HepG2 (cell line): ENCODE data around the gene ZNF490. TPM values are rescaled to one million over a fixed set of nuclear protein-coding genes. Genes with fewer than 3 reads are reported as not detected.
A peak's percentile ranks its signal among the peaks of the same experiment; 100 is the strongest.

Experiments used
- ARNTL ChIP-seq: sonication (generic); formaldehyde crosslinking; IDR thresholded peaks from 2 replicates; pipeline ENCODE4 v1.4.0; 2020; ENCODE audit warnings: mild to moderate bottlenecking, missing genetic modification reagents
- CENPT ChIP-seq: sonication (generic); formaldehyde crosslinking; IDR thresholded peaks from 2 replicates; pipeline ENCODE4 v1.8.0; 2022; ENCODE audit warnings: low read depth, mild to moderate bottlenecking, moderate library complexity, missing genetic modification reagents
- EP300 ChIP-seq, 3 experiments: sonication (generic) in 1 of 3; formaldehyde crosslinking in 1 of 3; IDR thresholded peaks; 2 replicates each; pipeline versions ENCODE4 v1.5.1 to v1.6.1; 2011 to 2020; ENCODE audit warnings: low read depth in 2 of 3, low read length in 2 of 3, borderline replicate concordance in 1 of 3, improper control_type of control experiment in 1 of 3, mild to moderate bottlenecking in 1 of 3, missing genetic modification reagents in 1 of 3, moderate library complexity in 1 of 3
- HNF1A ChIP-seq, 2 experiments: sonication (generic) in 1 of 2; formaldehyde crosslinking in 1 of 2; IDR thresholded peaks; 2 replicates each; pipeline versions ENCODE4 v1.4.0 to v1.6.1; 2016 to 2020; ENCODE audit warnings: borderline replicate concordance in 1 of 2, low read depth in 1 of 2, mild to moderate bottlenecking in 1 of 2, missing genetic modification reagents in 1 of 2
- LRRFIP1 ChIP-seq: sonication (generic); formaldehyde crosslinking; conservative IDR thresholded peaks from 2 replicates; pipeline ENCODE4 v1.4.0; 2020; ENCODE audit warnings: missing genetic modification reagents
- NAIF1 ChIP-seq: sonication (generic); formaldehyde crosslinking; IDR thresholded peaks from 2 replicates; pipeline ENCODE4 v1.5.0; 2020; ENCODE audit warnings: mild to moderate bottlenecking, missing genetic modification reagents, borderline replicate concordance
- NCOR1 ChIP-seq: fragments of 200-600 bp; sonication (generic); IDR thresholded peaks from 2 replicates; pipeline ENCODE4 v1.7.0; 2017; ENCODE audit warnings: antibody characterized with exemption, low read length, borderline replicate concordance
- NFE2L2 ChIP-seq: fragments of 150-350 bp; IDR thresholded peaks from 2 replicates; pipeline ENCODE4 v1.6.1; 2014; ENCODE audit warnings: low read length
- PHF5A ChIP-seq: IDR thresholded peaks from one replicate; pipeline ENCODE4 v1.6.1; 2018; ENCODE audit warnings: low read depth, missing genetic modification reagents; ENCODE audit not compliant: unreplicated experiment
- PRDM10 ChIP-seq: sonication (generic); formaldehyde crosslinking; IDR thresholded peaks from 2 replicates; pipeline ENCODE4 v1.4.0; 2020; ENCODE audit warnings: low read depth, missing genetic modification reagents
- RXRB ChIP-seq: IDR thresholded peaks from 2 replicates; pipeline ENCODE4 v1.6.1; 2016; ENCODE audit warnings: borderline replicate concordance, missing genetic modification reagents, missing compliant biosample characterization
- TAF1 ChIP-seq: sonication (generic); formaldehyde crosslinking; IDR thresholded peaks from 2 replicates; pipeline ENCODE4 v1.4.0; 2020; ENCODE audit warnings: missing genetic modification reagents
- TP53 ChIP-seq: sonication (generic); formaldehyde crosslinking; conservative IDR thresholded peaks from 2 replicates; pipeline ENCODE4 v1.4.0; 2020; ENCODE audit warnings: missing genetic modification reagents
- ZFP62 ChIP-seq: sonication (generic); formaldehyde crosslinking; IDR thresholded peaks from 2 replicates; pipeline ENCODE4 v1.4.0; 2020; ENCODE audit warnings: missing genetic modification reagents
- ZKSCAN5 ChIP-seq: sonication (generic); formaldehyde crosslinking; IDR thresholded peaks from 2 replicates; pipeline ENCODE4 v1.5.1; 2020; ENCODE audit warnings: mild to moderate bottlenecking, missing genetic modification reagents
- ZNF784 ChIP-seq: sonication (generic); formaldehyde crosslinking; IDR thresholded peaks from 2 replicates; pipeline ENCODE4 v1.5.1; 2020; ENCODE audit warnings: missing genetic modification reagents, mild to moderate bottlenecking, borderline replicate concordance
- polyA plus RNA-seq, 8 experiments: library from polyadenylated mRNA; depleted of rRNA in 3 of 8; stranded (reverse) in 7 of 8; unstranded in 1 of 8; fragments of >200 nt; fragmentation: Illumina TruSeq in 4 of 8; extraction: Trizol in 4 of 8; gene quantifications; 2 replicates each; pipeline versions ENCODE4 v1.2.1 to v1.2.3, GENCODE V29; 2011 to 2016; ENCODE audit warnings: low read depth in 4 of 8, missing spikeins in 1 of 8, mixed read lengths in 1 of 8; ENCODE audit not compliant: insufficient read depth in 1 of 8
- total RNA-seq, 5 experiments: library from RNA; depleted of rRNA; stranded (reverse); fragments of >200 nt; fragmentation: Illumina TruSeq; extraction: Trizol; gene quantifications; 2 replicates each; pipeline ENCODE4 v1.2.3, GENCODE V29; 2016; ENCODE audit warnings: low read depth in 1 of 5

The ZNF490 gene
- total and polyA plus RNA-seq, 2 of the 13 experiments (the other 11 are each of a cell fraction or from before 2014, with no cell fraction given): 1.3 to 2.9 TPM

- TF ChIP-seq HNF1A (IDR thresholded peaks at IDR 0.05; ENCODE audit: low read depth) (no peak), HNF1A (CRISPR knock-in tag; IDR thresholded peaks at IDR 0.05; ENCODE audit: borderline replicate concordance) (no peak), ARNTL (peak; percentile 60; the same call in 1 of the 2 replicates), ZNF784 (CRISPR knock-in tag) (no peak), ZKSCAN5 (CRISPR knock-in tag) (peak; percentile 71), LRRFIP1 (no peak), TP53 (no peak), NCOR1 (no peak), TAF1 (CRISPR knock-in tag) (peak; percentile 78), EP300 (IDR thresholded peaks at IDR 0.05; ENCODE audit: low read depth in 2 of 2, low read length in 2 of 2) (peak in 1 of 2 experiments; percentile 68; a peak in 2 of 4 replicates), EP300 (CRISPR knock-in tag; IDR thresholded peaks at IDR 0.05; ENCODE audit: borderline replicate concordance) (peak; percentile 57), PRDM10 (peak; percentile 71; the same call in 1 of the 2 replicates), ZFP62 (CRISPR knock-in tag) (no peak), NFE2L2 (no peak), RXRB (peak; percentile 73; the same call in 1 of the 2 replicates), PHF5A (CRISPR knock-in tag) (peak; percentile 76), CENPT (CRISPR knock-in tag) (no peak), NAIF1 (CRISPR knock-in tag) (no peak)
Observed at GRCh38 chr19:12610540-12611360, at the start of gene ZNF490, which contains the start of gene ZNF791 (continued).
